Activated naive CD4-positive, alpha-beta T cell treated with anti-CD3 and anti-CD28 coated beads for 36 hours (primary cell): ENCODE results near the gene QRICH1. TPM values are rescaled to one million over a fixed set of nuclear protein-coding genes. Genes with fewer than 3 reads are reported as not detected.
A peak's percentile ranks its signal among the peaks of the same experiment; 100 is the strongest.

Experiments used
- CTCF ChIA-PET: fragments of 350-600 bp; sonication (Branson Sonifier 250); formaldehyde crosslinking; loops from one replicate; lab custom pipeline; 2021; ENCODE audit warnings: antibody characterized with exemption; lab: Charles Lee
- DNase-seq: peaks from one replicate; pipeline ENCODE4 v3.0.0-alpha.2; 2020
- H3K27ac Mint-ChIP-seq: one replicate; pipeline ENCODE4 v1.8.0; 2021; ENCODE audit warnings: mild to moderate bottlenecking, mixed read lengths
- H3K27me3 Mint-ChIP-seq: one replicate; pipeline ENCODE4 v1.8.0; 2021; ENCODE audit warnings: low read depth, mixed read lengths
- H3K36me3 Mint-ChIP-seq: one replicate; pipeline ENCODE4 v1.8.0; 2021; ENCODE audit warnings: low read depth, mixed read lengths
- H3K4me1 Mint-ChIP-seq: one replicate; pipeline ENCODE4 v1.8.0; 2021; ENCODE audit warnings: low read depth, mixed read lengths
- H3K4me3 Mint-ChIP-seq: one replicate; pipeline ENCODE4 v1.8.0; 2021; ENCODE audit warnings: mild to moderate bottlenecking, moderate library complexity, mixed read lengths
- H3K9me3 Mint-ChIP-seq: one replicate; pipeline ENCODE4 v1.8.0; 2021; ENCODE audit warnings: mixed read lengths
- intact Hi-C: fragments of 100-400 bp; cut with micrococcal nuclease; formaldehyde crosslinking; loops from one replicate; pipeline ENCODE4 v1.15.1; 2023
- total RNA-seq, 2 experiments: library from RNA; stranded (reverse); gene quantifications; one replicate each; pipeline ENCODE4 v1.2.3, GENCODE V29; 2021

Gene QRICH1
- total RNA-seq, 2 experiments from 2014 or later, result 100 to 111 TPM

DNA sequence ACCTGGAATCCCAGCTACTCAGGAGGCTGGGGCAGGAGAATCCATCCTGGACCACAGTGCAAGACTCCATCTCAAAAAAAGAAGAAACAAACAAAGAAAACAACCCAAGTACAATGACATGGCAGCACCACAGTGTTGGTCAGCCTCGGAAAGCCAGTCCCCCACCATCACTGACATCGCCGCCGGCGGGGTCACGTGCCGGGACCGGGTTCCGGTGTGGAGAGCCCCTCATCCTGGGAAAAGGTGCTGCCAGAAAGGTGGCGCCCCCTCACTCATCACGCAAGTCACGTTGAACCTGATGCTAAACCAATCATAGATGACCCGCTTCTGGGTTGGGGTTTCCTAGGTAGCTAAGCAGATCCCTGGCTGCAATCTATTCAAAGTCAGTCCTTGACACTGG is 17.8 kb downstream of the QRICH1 start:
- H3K36me3 Mint-ChIP-seq, result peaks cover 44% of the 10 kb centered on the region
- H3K27ac Mint-ChIP-seq, result no peak overlapping the region
- H3K27me3 Mint-ChIP-seq, result no peaks in the 10 kb centered on the region
- H3K4me3 Mint-ChIP-seq, result no peak overlapping the region
- DNase-seq, result no peak
- peaks cover 7% of the 10 kb centered on the region for H3K4me1 Mint-ChIP-seq
- CTCF ChIA-PET, result no interaction called here
- no peaks in the 10 kb centered on the region for H3K9me3 Mint-ChIP-seq
- intact Hi-C loops, result no loop called here

- Mint-ChIP-seq H3K9me3 (no peaks in the 10 kb centered on the region), H3K27me3 (no peaks in the 10 kb centered on the region), H3K4me3 (no peak overlapping the region), H3K36me3 (peaks cover 23% of the 10 kb centered on the region), H3K27ac (no peak overlapping the region), H3K4me1 (no peaks in the 10 kb centered on the region)
- DNase-seq, result no peak
- CTCF ChIA-PET, result interaction anchor here (0.7 kb wide), 1 partner anchor 477 kb away, joined by 3 read pairs; no protein-coding TSS in a partner anchor
- intact Hi-C loops, result no loop called here
Observed at GRCh38 chr3:49058011-49058410, 35.9 kb downstream of the QRICH1 start.

DNA sequence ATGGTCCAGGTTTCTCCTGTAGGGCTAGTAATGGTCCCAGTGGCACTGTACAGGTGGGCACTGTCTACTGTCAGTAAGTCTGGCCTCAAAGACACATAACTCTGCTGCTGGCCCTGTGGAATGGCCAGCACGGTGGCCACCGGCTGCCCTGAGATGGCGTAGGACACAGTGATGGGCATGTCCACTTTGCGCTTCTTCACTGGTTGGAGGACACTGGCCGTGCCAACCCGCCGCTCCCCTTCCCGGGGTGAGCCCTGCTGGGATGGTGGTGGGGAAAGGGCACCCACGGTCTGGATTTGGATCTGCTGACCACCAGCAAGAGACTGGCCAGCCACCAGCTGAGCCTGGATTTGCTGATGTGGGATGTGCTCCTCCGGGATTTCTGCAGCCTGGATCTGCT is 36.6 kb downstream of the QRICH1 start:
- Mint-ChIP-seq H3K27ac (no peak overlapping the region), H3K4me3 (no peak overlapping the region), H3K4me1 (no peaks in the 10 kb centered on the region), H3K36me3 (peaks cover 23% of the 10 kb centered on the region), H3K9me3 (no peaks in the 10 kb centered on the region), H3K27me3 (no peaks in the 10 kb centered on the region)
- no peak for DNase-seq
- intact Hi-C loops, result no loop called here
- CTCF ChIA-PET, result no interaction called here

DNA sequence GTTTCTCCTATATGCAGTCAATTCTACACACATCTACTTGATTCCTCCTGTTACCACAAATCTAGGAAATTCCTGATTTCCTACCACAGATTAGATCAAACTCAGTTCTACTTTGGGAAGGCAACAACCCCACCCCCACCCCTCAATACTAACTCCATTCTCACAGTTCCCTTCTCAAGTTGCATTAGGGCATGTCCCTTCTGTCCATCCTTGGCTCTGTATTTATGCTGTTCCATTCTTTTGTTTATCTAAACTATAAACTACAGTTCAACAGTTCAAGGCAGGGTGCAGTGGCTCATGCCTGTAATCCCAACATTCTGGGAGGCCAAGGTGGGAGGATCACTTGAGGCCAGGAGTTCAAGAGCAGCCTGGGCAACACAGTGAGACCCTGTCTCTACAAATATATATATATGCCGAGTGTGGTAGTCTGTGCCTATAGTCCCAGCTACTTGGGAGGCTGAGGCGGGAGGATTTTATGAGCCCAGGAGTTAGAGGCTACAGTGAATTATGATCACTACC is 39.5 kb downstream of the QRICH1 start:
- Mint-ChIP-seq H3K4me1 (peaks cover 2% of the 10 kb centered on the region), H3K36me3 (peaks cover 36% of the 10 kb centered on the region), H3K27ac (no peak overlapping the region), H3K9me3 (no peaks in the 10 kb centered on the region), H3K27me3 (no peaks in the 10 kb centered on the region), H3K4me3 (no peak overlapping the region)
- CTCF ChIA-PET, result interaction anchor here (1.0 to 1.1 kb wide), 2 partner anchors 20 to 29 kb away, joined by 3 read pairs; no protein-coding TSS in a partner anchor
- DNase-seq, result no peak
- intact Hi-C loops, result no loop called here

GRCh38 chr3:49053543-49053942 is 40.3 kb downstream of the QRICH1 start:
- CTCF ChIA-PET, result interaction anchor here (1.0 kb wide), 1 partner anchor 30 kb away, joined by 3 read pairs; no protein-coding TSS in a partner anchor
- intact Hi-C loops, result no loop called here
- Mint-ChIP-seq H3K4me1 (peaks cover 2% of the 10 kb centered on the region), H3K27me3 (no peaks in the 10 kb centered on the region), H3K36me3 (peaks cover 36% of the 10 kb centered on the region), H3K27ac (no peak overlapping the region), H3K4me3 (no peak overlapping the region), H3K9me3 (no peaks in the 10 kb centered on the region)
- no peak for DNase-seq

- no peaks in the 10 kb centered on the region for H3K27me3 Mint-ChIP-seq
- no peak overlapping the region for H3K27ac Mint-ChIP-seq
- CTCF ChIA-PET, result no interaction called here
- H3K4me1 Mint-ChIP-seq, result no peaks in the 10 kb centered on the region
- DNase-seq, result no peak
- H3K9me3 Mint-ChIP-seq, result no peaks in the 10 kb centered on the region
- intact Hi-C loops, result no loop called here
- H3K4me3 Mint-ChIP-seq, result no peak overlapping the region
- peaks cover 21% of the 10 kb centered on the region for H3K36me3 Mint-ChIP-seq
Observed at GRCh38 chr3:49035281-49035680, 58.6 kb downstream of the QRICH1 start.

- H3K4me1 Mint-ChIP-seq, result peaks cover 4% of the 10 kb centered on the region
- peaks cover 21% of the 10 kb centered on the region for H3K36me3 Mint-ChIP-seq
- H3K4me3 Mint-ChIP-seq, result no peak overlapping the region
- CTCF ChIA-PET, result no interaction called here
- no peaks in the 10 kb centered on the region for H3K27me3 Mint-ChIP-seq
- intact Hi-C loops, result no loop called here
- no peaks in the 10 kb centered on the region for H3K9me3 Mint-ChIP-seq
- no peak overlapping the region for H3K27ac Mint-ChIP-seq
- DNase-seq, result no peak
Observed at GRCh38 chr3:49034650-49035049, 59.2 kb downstream of the QRICH1 start.

DNA sequence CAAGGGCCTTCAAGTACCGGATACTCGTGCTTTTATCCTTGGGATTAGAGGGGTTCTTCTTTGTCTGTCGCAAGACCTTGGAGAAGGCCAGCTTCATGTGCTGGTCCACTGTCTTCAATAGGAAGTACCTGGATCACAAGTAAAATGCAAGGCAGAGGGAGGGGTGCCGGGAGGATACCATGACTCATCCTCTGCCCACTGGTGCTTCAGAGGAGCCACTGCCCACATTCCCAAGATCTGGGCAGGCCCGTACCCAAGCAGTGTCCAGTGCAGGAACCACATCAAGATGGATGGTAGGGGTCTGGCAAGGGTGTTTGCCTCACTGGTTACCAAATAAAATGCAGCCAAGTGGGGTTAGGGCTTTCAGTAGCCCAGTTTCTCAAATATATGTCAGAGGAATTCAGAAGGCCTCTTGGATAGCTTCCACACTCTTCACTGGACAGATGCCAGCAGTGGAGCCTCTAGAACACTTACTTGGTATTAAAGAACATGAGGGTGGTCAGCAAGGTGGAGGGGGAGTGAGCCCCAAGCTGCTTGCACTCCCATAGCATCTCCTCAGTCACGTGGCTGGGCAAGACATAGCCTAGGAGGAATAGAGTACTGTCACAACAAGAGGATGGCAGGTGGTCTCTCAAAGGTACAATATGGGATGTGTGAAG is 61.1 kb downstream of the QRICH1 start:
- Mint-ChIP-seq H3K4me3 (no peak overlapping the region), H3K4me1 (peaks cover 15% of the 10 kb centered on the region), H3K27me3 (no peaks in the 10 kb centered on the region), H3K36me3 (peaks cover 32% of the 10 kb centered on the region), H3K9me3 (no peaks in the 10 kb centered on the region), H3K27ac (no peak overlapping the region)
- intact Hi-C loops, result no loop called here
- CTCF ChIA-PET, result interaction anchor here (0.8 kb wide), 2 partner anchors 10 to 11 kb away, joined by 3 to 4 read pairs; partner anchors contain the start of gene NDUFAF3
- DNase-seq, result no peak

DNA sequence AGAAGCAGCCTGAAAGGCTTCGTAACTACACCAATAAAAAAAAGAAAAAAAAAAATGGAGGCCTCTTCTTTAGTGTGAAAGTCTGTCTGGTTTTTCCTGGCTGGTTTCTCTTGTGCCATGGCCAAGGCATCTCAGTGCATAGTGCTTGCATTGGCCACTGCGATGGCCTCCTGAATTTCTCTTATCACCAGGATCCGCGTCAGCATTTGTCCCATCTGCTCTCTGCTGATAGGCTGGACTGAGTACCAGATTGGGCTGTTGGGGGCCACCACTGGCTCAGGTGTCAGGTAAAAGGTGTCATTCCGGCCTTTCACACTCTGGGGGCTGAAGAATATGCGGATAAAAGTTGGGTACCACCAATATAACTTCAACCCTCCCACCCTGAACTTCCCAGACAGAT is 63.5 kb downstream of the QRICH1 start:
- no peak for DNase-seq
- intact Hi-C loops, result no loop called here
- H3K9me3 Mint-ChIP-seq, result no peaks in the 10 kb centered on the region
- H3K4me3 Mint-ChIP-seq, result no peak overlapping the region
- H3K27me3 Mint-ChIP-seq, result no peaks in the 10 kb centered on the region
- peaks cover 48% of the 10 kb centered on the region for H3K36me3 Mint-ChIP-seq
- H3K27ac Mint-ChIP-seq, result peak overlapping the region; percentile 52
- H3K4me1 Mint-ChIP-seq, result peaks cover 39% of the 10 kb centered on the region
- CTCF ChIA-PET, result interaction anchor here (1.3 to 2.0 kb wide), 2 partner anchors 8 to 10 kb away, joined by 4 to 5 read pairs; partner anchors contain the start of gene NDUFAF3

DNA sequence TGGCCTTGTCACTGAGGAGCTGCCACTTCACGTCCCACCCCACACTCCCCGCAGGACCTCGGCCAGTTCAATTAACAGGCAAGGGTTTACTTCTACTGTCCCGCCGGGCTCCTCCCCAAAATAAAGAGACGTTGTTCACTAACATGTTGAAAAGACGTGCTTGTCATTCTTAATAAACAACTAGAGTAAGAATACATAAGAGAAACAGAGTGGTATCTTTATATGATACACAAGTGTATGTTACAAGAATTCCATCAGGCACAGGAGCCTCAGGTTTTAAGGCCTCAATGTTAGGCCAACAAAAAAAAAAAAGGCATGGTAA is 64.3 kb downstream of the QRICH1 start:
- H3K27me3 Mint-ChIP-seq, result no peaks in the 10 kb centered on the region
- CTCF ChIA-PET, result interaction anchor here (1.8 to 1.9 kb wide), 2 partner anchors 22 to 42 kb away, joined by 6 to 7 read pairs; partner anchors contain the start of gene WDR6
- no peak for DNase-seq
- peaks cover 47% of the 10 kb centered on the region for H3K4me1 Mint-ChIP-seq
- peaks cover 52% of the 10 kb centered on the region for H3K36me3 Mint-ChIP-seq
- intact Hi-C loops, result loop anchor here (1.0 to 10.0 kb wide), 7 partner anchors 8 to 695 kb away; partner anchors contain the start of genes DAG1, GMPPB, QRICH1 and TCTA
- no peaks in the 10 kb centered on the region for H3K9me3 Mint-ChIP-seq
- peak overlapping the region; percentile 89 for H3K27ac Mint-ChIP-seq
- peak overlapping the region; percentile 91 for H3K4me3 Mint-ChIP-seq

GRCh38 chr3:49028673-49029562 is 65.0 kb downstream of the QRICH1 start, which contains the start of gene IMPDH2:
TSS of gene IMPDH2 (minus strand) at chr3:49029398. CDS start at chr3:49029350, 48 bp downstream.
- Mint-ChIP-seq H3K27ac (peak within 1 kb of the TSS; percentile 89), H3K4me1 (peaks cover 53% of the 10 kb centered on the region), H3K9me3 (no peaks in the 10 kb centered on the region), H3K4me3 (peak within 1 kb of the TSS; percentile 91), H3K27me3 (no peaks in the 10 kb centered on the region), H3K36me3 (peaks cover 54% of the 10 kb centered on the region)
- CTCF ChIA-PET, result interaction anchor here (0.7 to 1.9 kb wide), 4 partner anchors 15 to 65 kb away, joined by 3 to 7 read pairs (median 4); partner anchors contain the start of genes QRICH1 and WDR6
- intact Hi-C loops, result loop anchor here (1.0 to 10.0 kb wide), 7 partner anchors 8 to 696 kb away; partner anchors contain the start of genes DAG1, GMPPB, QRICH1 and TCTA
- peak; percentile 94 for DNase-seq

DNA sequence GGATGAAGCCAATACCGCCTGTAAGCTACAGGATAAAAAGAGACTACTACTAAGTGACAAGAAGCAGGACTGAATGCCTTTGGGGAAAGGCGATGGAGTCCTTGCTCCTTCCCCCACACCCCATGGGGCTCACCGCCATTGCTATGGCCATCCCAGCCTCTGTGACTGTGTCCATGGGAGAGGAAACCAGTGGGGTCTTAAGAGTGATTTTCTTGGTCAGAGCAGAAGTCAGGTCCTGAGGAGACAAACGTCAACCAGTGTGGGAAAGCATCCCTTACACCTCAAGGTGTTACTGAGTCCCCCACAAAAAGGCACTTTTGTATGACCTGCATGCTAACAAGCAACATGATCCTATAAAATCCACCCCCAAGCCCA is 65.6 kb downstream of the QRICH1 start:
- Mint-ChIP-seq H3K9me3 (no peaks in the 10 kb centered on the region), H3K36me3 (peaks cover 60% of the 10 kb centered on the region), H3K27me3 (no peaks in the 10 kb centered on the region), H3K4me1 (peaks cover 57% of the 10 kb centered on the region), H3K4me3 (peak overlapping the region; percentile 91), H3K27ac (peak overlapping the region; percentile 89)
- no peak for DNase-seq
- CTCF ChIA-PET, result interaction anchor here (0.7 to 1.9 kb wide), 4 partner anchors 14 to 66 kb away, joined by 3 to 7 read pairs (median 4); partner anchors contain the start of genes QRICH1 and WDR6
- intact Hi-C loops, result loop anchor here (10.0 kb wide), 1 partner anchor 697 kb away; the partner anchor contains the start of gene GMPPB
